ENCODE measurements around the gene ASIP.

- TF ChIP-seq, protein P1, sequence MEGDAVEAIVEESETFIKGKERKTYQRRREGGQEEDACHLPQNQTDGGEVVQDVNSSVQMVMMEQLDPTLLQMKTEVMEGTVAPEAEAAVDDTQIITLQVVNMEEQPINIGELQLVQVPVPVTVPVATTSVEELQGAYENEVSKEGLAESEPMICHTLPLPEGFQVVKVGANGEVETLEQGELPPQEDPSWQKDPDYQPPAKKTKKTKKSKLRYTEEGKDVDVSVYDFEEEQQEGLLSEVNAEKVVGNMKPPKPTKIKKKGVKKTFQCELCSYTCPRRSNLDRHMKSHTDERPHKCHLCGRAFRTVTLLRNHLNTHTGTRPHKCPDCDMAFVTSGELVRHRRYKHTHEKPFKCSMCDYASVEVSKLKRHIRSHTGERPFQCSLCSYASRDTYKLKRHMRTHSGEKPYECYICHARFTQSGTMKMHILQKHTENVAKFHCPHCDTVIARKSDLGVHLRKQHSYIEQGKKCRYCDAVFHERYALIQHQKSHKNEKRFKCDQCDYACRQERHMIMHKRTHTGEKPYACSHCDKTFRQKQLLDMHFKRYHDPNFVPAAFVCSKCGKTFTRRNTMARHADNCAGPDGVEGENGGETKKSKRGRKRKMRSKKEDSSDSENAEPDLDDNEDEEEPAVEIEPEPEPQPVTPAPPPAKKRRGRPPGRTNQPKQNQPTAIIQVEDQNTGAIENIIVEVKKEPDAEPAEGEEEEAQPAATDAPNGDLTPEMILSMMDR (IDR thresholded peaks at IDR 0.05; ENCODE audit: low read depth, low read length, missing input control): no peak
- TF ChIP-seq ZBTB33 (IDR thresholded peaks at IDR 0.05) (no peak), YY1 (IDR thresholded peaks at IDR 0.05) (no peak), FOXA1 (IDR thresholded peaks at IDR 0.05) (no peak)
- TF ChIP-seq, protein P2, sequence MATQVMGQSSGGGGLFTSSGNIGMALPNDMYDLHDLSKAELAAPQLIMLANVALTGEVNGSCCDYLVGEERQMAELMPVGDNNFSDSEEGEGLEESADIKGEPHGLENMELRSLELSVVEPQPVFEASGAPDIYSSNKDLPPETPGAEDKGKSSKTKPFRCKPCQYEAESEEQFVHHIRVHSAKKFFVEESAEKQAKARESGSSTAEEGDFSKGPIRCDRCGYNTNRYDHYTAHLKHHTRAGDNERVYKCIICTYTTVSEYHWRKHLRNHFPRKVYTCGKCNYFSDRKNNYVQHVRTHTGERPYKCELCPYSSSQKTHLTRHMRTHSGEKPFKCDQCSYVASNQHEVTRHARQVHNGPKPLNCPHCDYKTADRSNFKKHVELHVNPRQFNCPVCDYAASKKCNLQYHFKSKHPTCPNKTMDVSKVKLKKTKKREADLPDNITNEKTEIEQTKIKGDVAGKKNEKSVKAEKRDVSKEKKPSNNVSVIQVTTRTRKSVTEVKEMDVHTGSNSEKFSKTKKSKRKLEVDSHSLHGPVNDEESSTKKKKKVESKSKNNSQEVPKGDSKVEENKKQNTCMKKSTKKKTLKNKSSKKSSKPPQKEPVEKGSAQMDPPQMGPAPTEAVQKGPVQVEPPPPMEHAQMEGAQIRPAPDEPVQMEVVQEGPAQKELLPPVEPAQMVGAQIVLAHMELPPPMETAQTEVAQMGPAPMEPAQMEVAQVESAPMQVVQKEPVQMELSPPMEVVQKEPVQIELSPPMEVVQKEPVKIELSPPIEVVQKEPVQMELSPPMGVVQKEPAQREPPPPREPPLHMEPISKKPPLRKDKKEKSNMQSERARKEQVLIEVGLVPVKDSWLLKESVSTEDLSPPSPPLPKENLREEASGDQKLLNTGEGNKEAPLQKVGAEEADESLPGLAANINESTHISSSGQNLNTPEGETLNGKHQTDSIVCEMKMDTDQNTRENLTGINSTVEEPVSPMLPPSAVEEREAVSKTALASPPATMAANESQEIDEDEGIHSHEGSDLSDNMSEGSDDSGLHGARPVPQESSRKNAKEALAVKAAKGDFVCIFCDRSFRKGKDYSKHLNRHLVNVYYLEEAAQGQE (IDR thresholded peaks at IDR 0.05): no peak
Measured at GRCh38 chr20:34294563-34294962, 53.3 kb downstream of the ASIP start.
